H9 (cell line): ENCODE data around the gene SACM1L. TPM values are rescaled to one million over a fixed set of nuclear protein-coding genes. Genes with fewer than 3 reads are reported as not detected.

ENCODE experiments used
- DNase-seq: peaks from one replicate; pipeline ENCODE4 v3.0.0-alpha.2; 2017
- H2AFZ ChIP-seq: one replicate; pipeline ENCODE4 v1.6.1; 2013; ENCODE audit warnings: mild to moderate bottlenecking, low read length, control low read depth, moderate library complexity
- H2AK5ac ChIP-seq: 2 replicates; pipeline ENCODE4 v1.6.1; 2013; ENCODE audit warnings: low read length, control low read depth, mixed read lengths; ENCODE audit not compliant: insufficient read length
- H2BK120ac ChIP-seq: one replicate; pipeline ENCODE4 v1.6.1; 2013; ENCODE audit warnings: low read depth, mild to moderate bottlenecking, low read length, control low read depth, inconsistent platforms; ENCODE audit not compliant: poor library complexity, severe bottlenecking
- H2BK12ac ChIP-seq: 2 replicates; pipeline ENCODE4 v1.6.1; 2013; ENCODE audit warnings: low read length, control low read depth, mixed read lengths, low read depth; ENCODE audit not compliant: insufficient read length
- H2BK15ac ChIP-seq: 2 replicates; pipeline ENCODE4 v1.6.1; 2013; ENCODE audit warnings: low read depth, low read length, control low read depth
- H2BK20ac ChIP-seq: one replicate; pipeline ENCODE4 v1.6.1; 2013; ENCODE audit warnings: low read depth, mild to moderate bottlenecking, low read length, control low read depth, inconsistent platforms; ENCODE audit not compliant: poor library complexity, severe bottlenecking
- H2BK5ac ChIP-seq: 2 replicates; pipeline ENCODE4 v1.6.1; 2013; ENCODE audit warnings: low read length, control low read depth, mixed read lengths; ENCODE audit not compliant: insufficient read length
- H3K14ac ChIP-seq: 2 replicates; pipeline ENCODE4 v1.6.1; 2013; ENCODE audit warnings: low read length, control low read depth; ENCODE audit not compliant: insufficient read depth
- H3K18ac ChIP-seq: 2 replicates; pipeline ENCODE4 v1.6.1; 2013; ENCODE audit warnings: low read depth, mild to moderate bottlenecking, mixed read lengths, low read length, control low read depth; ENCODE audit not compliant: insufficient read length
- H3K23ac ChIP-seq: 2 replicates; pipeline ENCODE4 v1.6.1; 2013; ENCODE audit warnings: low read length, control low read depth, mixed read lengths, low read depth; ENCODE audit not compliant: insufficient read length
- H3K23me2 ChIP-seq: 2 replicates; pipeline ENCODE4 v1.6.1; 2013; ENCODE audit warnings: low read depth, mild to moderate bottlenecking, mixed read lengths, low read length, control low read depth; ENCODE audit not compliant: insufficient read length, poor library complexity, severe bottlenecking
- H3K27ac ChIP-seq: 2 replicates; pipeline ENCODE4 v1.5.1; 2013; ENCODE audit warnings: low read length, control low read depth, mixed read lengths, low read depth; ENCODE audit not compliant: insufficient read length
- H3K27me3 ChIP-seq: 2 replicates; pipeline ENCODE4 v1.6.1; 2013; ENCODE audit warnings: low read length, control low read depth, inconsistent platforms; ENCODE audit not compliant: insufficient read depth
- H3K4ac ChIP-seq: 2 replicates; pipeline ENCODE4 v1.6.1; 2013; ENCODE audit warnings: low read depth, mild to moderate bottlenecking, control low read depth, inconsistent platforms, low read length, moderate library complexity
- H3K4me1 ChIP-seq: 2 replicates; pipeline ENCODE4 v1.6.1; 2013; ENCODE audit warnings: low read length, control low read depth, inconsistent platforms; ENCODE audit not compliant: insufficient read depth
- H3K4me2 ChIP-seq: 2 replicates; pipeline ENCODE4 v1.6.1; 2013; ENCODE audit warnings: low read length, control low read depth, mixed read lengths; ENCODE audit not compliant: insufficient read length, insufficient read depth
- H3K56ac ChIP-seq: 2 replicates; pipeline ENCODE4 v1.6.1; 2013; ENCODE audit warnings: low read depth, mild to moderate bottlenecking, mixed read lengths, low read length, control low read depth; ENCODE audit not compliant: insufficient read length
- H3K79me1 ChIP-seq: 2 replicates; pipeline ENCODE4 v1.6.1; 2013; ENCODE audit warnings: low read depth, mild to moderate bottlenecking, moderate library complexity, low read length, control low read depth, inconsistent platforms; ENCODE audit not compliant: insufficient read depth, poor library complexity, severe bottlenecking
- H3K79me2 ChIP-seq: 2 replicates; pipeline ENCODE4 v1.6.1; 2013; ENCODE audit warnings: low read length, control low read depth, inconsistent platforms; ENCODE audit not compliant: insufficient read depth
- H3K9ac ChIP-seq: 2 replicates; pipeline ENCODE4 v1.6.1; 2013; ENCODE audit warnings: low read length, control low read depth, mixed read lengths; ENCODE audit not compliant: insufficient read length; ENCODE audit errors: extremely low read depth
- H3K9me3 ChIP-seq: one replicate; pipeline ENCODE4 v1.6.1; 2013; ENCODE audit warnings: low read depth, low read length, inconsistent platforms; ENCODE audit not compliant: control insufficient read depth
- H3T11ph ChIP-seq: one replicate; pipeline ENCODE4 v1.6.1; 2013; ENCODE audit warnings: mild to moderate bottlenecking, low read length, control low read depth, inconsistent platforms
- H4K20me1 ChIP-seq: one replicate; pipeline ENCODE4 v1.6.1; 2013; ENCODE audit not compliant: control insufficient read depth, insufficient read length, insufficient read depth
- H4K5ac ChIP-seq: 2 replicates; pipeline ENCODE4 v1.6.1; 2013; ENCODE audit warnings: low read depth, mild to moderate bottlenecking, mixed read lengths, low read length, control low read depth; ENCODE audit not compliant: insufficient read length
- H4K8ac ChIP-seq: replicated peaks from 2 replicates; pipeline ENCODE4 v1.6.1; 2013; ENCODE audit warnings: low read length, control low read depth, mixed read lengths, low read depth; ENCODE audit not compliant: insufficient read length
- H4K91ac ChIP-seq: 2 replicates; pipeline ENCODE4 v1.6.1; 2013; ENCODE audit warnings: low read depth, mild to moderate bottlenecking, moderate library complexity, mixed read lengths, low read length, control low read depth; ENCODE audit not compliant: insufficient read length
- H3K27ac Mint-ChIP-seq, 3 experiments: 2 replicates in 2 of 3; 3 replicates in 1 of 3; pipeline ENCODE4 v1.8.0; 2020 to 2021; ENCODE audit warnings: mixed read lengths in 3 of 3, mild to moderate bottlenecking in 1 of 3, moderate library complexity in 1 of 3
- H3K27me3 Mint-ChIP-seq: 2 replicates; pipeline ENCODE4 v1.8.0; 2021; ENCODE audit warnings: low read depth, mild to moderate bottlenecking, moderate library complexity, mixed read lengths
- H3K36me3 Mint-ChIP-seq, 3 experiments: 2 replicates in 2 of 3; 3 replicates in 1 of 3; pipeline ENCODE4 v1.8.0; 2020 to 2021; ENCODE audit warnings: low read depth in 3 of 3, mixed read lengths in 3 of 3; ENCODE audit not compliant: insufficient read depth in 1 of 3
- H3K4me1 Mint-ChIP-seq, 2 experiments: 2 replicates each; pipeline ENCODE4 v1.8.0; 2020; ENCODE audit warnings: mixed read lengths in 2 of 2
- H3K4me3 Mint-ChIP-seq, 2 experiments: 2 replicates in 1 of 2; 3 replicates in 1 of 2; pipeline ENCODE4 v1.8.0; 2020 to 2021; ENCODE audit warnings: mild to moderate bottlenecking in 2 of 2, mixed read lengths in 2 of 2, moderate library complexity in 1 of 2
- H3K9me3 Mint-ChIP-seq, 2 experiments: 2 replicates in 1 of 2; 3 replicates in 1 of 2; pipeline ENCODE4 v1.8.0; 2020; ENCODE audit warnings: mild to moderate bottlenecking in 2 of 2, mixed read lengths in 2 of 2, moderate library complexity in 1 of 2
- CTCF ChIP-seq: fragments of 200-600 bp; sonication (generic); conservative IDR thresholded peaks from 3 replicates; pipeline ENCODE4 v1.8.0; 2021; ENCODE audit warnings: antibody characterized with exemption, mild to moderate bottlenecking
- WGBS: extraction: QIAGEN DNeasy Blood & Tissue Kit; methylation state at CpG from one replicate; pipeline ENCODE4 v1.1.7; 2013; ENCODE audit warnings: missing lambda C conversion rate, low lambda C conversion rate, mixed read lengths; ENCODE audit not compliant: insufficient read length; ENCODE audit errors: extremely low coverage; 5-methylcytosine and 5-hydroxymethylcytosine counted together
- total RNA-seq: library from RNA; stranded (reverse); gene quantifications from 2 replicates; pipeline ENCODE4 v1.2.1, GENCODE V29; 2021

The SACM1L gene
- total RNA-seq, 1 experiment from 2014 or later = 52.8 TPM

- Histone ChIP-seq H4K91ac (no peak overlapping the region), H3K23me2 (no peaks in the 10 kb centered on the region), H3K18ac (no peak overlapping the region), H4K8ac (no peak overlapping the region), H2BK120ac (no peak overlapping the region), H3K56ac (no peak overlapping the region), H2BK12ac (no peak overlapping the region), H3K4ac (no peak overlapping the region), H2BK15ac (no peak overlapping the region), H3K4me1 (no peaks in the 10 kb centered on the region), H2BK20ac (no peak overlapping the region), H3K79me2 (no peaks in the 10 kb centered on the region), H3K14ac (no peak overlapping the region), H4K20me1 (no peaks in the 10 kb centered on the region), H2AK5ac (no peak overlapping the region), H3K79me1 (no peaks in the 10 kb centered on the region), H3K9ac (no peak overlapping the region), H3K27ac (no peak overlapping the region), H2BK5ac (no peak overlapping the region), H3T11ph (no peak overlapping the region), H3K9me3 (no peaks in the 10 kb centered on the region), H3K23ac (no peak overlapping the region), H3K4me2 (no peak overlapping the region), H2AFZ (no peak overlapping the region), H4K5ac (no peak overlapping the region), H3K27me3 (no peaks in the 10 kb centered on the region)
- no peak for DNase-seq
- H3K27ac Mint-ChIP-seq = no peak overlapping the region
- peaks cover 5 to 8% (median 5%) of the 10 kb centered on the region in 3 experiments; a peak in 6 of 7 replicates for H3K36me3 Mint-ChIP-seq
- WGBS = no CpG with 5 or more reads among the region's 4 CpGs
- H3K27me3 Mint-ChIP-seq = no peaks in the 10 kb centered on the region
- peaks cover 4 to 5% of the 10 kb centered on the region in 2 experiments for H3K9me3 Mint-ChIP-seq
- no peak overlapping the region for H3K4me3 Mint-ChIP-seq
- peaks cover 7 to 14% of the 10 kb centered on the region in 2 experiments for H3K4me1 Mint-ChIP-seq
- no peak for TF ChIP-seq CTCF
Measured at GRCh38 chr3:45657853-45658252, 31.3 kb upstream of the SACM1L start.
